ENCODE measurements around the gene CHCHD5.

- TF ChIP-seq USF2 (IDR thresholded peaks at IDR 0.05; ENCODE audit: low read depth, low read length) (no peak), RFX5 (IDR thresholded peaks at IDR 0.05; ENCODE audit: low read depth, low read length) (no peak), RCOR1 (IDR thresholded peaks at IDR 0.05; ENCODE audit: insufficient replicate concordance, low read length) (no peak), CEBPB (IDR thresholded peaks at IDR 0.05; ENCODE audit: low read depth, low read length) (no peak), MXI1 (IDR thresholded peaks at IDR 0.05; ENCODE audit: borderline replicate concordance, low read depth, low read length) (no peak), BHLHE40 (IDR thresholded peaks at IDR 0.05; ENCODE audit: low read depth, low read length) (no peak), NFE2L2 (IDR thresholded peaks at IDR 0.05; ENCODE audit: low read depth, low read length) (no peak)
- TF ChIP-seq, protein P1, sequence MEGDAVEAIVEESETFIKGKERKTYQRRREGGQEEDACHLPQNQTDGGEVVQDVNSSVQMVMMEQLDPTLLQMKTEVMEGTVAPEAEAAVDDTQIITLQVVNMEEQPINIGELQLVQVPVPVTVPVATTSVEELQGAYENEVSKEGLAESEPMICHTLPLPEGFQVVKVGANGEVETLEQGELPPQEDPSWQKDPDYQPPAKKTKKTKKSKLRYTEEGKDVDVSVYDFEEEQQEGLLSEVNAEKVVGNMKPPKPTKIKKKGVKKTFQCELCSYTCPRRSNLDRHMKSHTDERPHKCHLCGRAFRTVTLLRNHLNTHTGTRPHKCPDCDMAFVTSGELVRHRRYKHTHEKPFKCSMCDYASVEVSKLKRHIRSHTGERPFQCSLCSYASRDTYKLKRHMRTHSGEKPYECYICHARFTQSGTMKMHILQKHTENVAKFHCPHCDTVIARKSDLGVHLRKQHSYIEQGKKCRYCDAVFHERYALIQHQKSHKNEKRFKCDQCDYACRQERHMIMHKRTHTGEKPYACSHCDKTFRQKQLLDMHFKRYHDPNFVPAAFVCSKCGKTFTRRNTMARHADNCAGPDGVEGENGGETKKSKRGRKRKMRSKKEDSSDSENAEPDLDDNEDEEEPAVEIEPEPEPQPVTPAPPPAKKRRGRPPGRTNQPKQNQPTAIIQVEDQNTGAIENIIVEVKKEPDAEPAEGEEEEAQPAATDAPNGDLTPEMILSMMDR (conservative IDR thresholded peaks at IDR 0.05; ENCODE audit: low read depth, low read length): no peak
These were observed 4.3 kb upstream of the CHCHD5 start for GRCh38 chr2:112580084-112580483.

Data from IMR-90 (cell line).